HepG2 (cell line): ENCODE data around the gene AJUBA. TPM values are rescaled to one million over a fixed set of nuclear protein-coding genes. Genes with fewer than 3 reads are reported as not detected.

ENCODE experiments used
- ATAC-seq: fragments of 200-7000 bp; cut with Tn5 transposase; 3 replicates; pipeline ENCODE4 v1.9.1; 2020; ENCODE audit warnings: mild to moderate bottlenecking, moderate library complexity
- BruUV-seq: library from RNA; stranded (reverse); fragments of 400-500 nt; replicated peaks from 2 replicates; lab custom pipeline; 2021; lab: Mats Ljungman, UMichigan
- CTCF ChIA-PET: fragments of 300-600 bp; formaldehyde crosslinking; extraction: SDS; loops from one replicate; lab custom pipeline; 2021; ENCODE audit warnings: low total read pairs, inconsistent platforms, low intra/inter-chr PET ratio; lab: Yijun Ruan, JAX
- POLR2A ChIA-PET: fragments of 350-600 bp; sonication (Branson Sonifier 250); formaldehyde crosslinking; loops from one replicate; lab custom pipeline; 2020; ENCODE audit warnings: antibody characterized with exemption, inconsistent platforms; lab: Yijun Ruan, JAX
- DNase-seq: peaks from one replicate; pipeline ENCODE4 v3.0.0-alpha.2; 2015; ENCODE audit warnings: low spot score
- FAIRE-seq: peaks from 3 replicates; lab custom pipeline; 2011; peaks lifted over from hg19 to GRCh38; lab: Jason Lieb, UNC
- H2AFZ ChIP-seq: one replicate; pipeline ENCODE4 v1.6.1; 2011; ENCODE audit warnings: low read length, inconsistent platforms
- H3K27ac ChIP-seq: fragments of 300-600 bp; 3 replicates; pipeline ENCODE4 v1.8.0; 2011; ENCODE audit warnings: mixed run types, mild to moderate bottlenecking, mixed read lengths, low read length, inconsistent platforms; ENCODE audit not compliant: insufficient read depth; ENCODE audit errors: extremely low read length
- H3K27me3 ChIP-seq, 2 experiments: fragments of 200-600 bp in 1 of 2; 2 replicates in 1 of 2; 3 replicates in 1 of 2; pipeline versions ENCODE4 v1.6.0 to v1.8.0; 2011; ENCODE audit warnings: low read length in 2 of 2, mild to moderate bottlenecking in 2 of 2, moderate library complexity in 2 of 2, inconsistent platforms in 1 of 2; ENCODE audit not compliant: insufficient read depth in 2 of 2, control insufficient read depth in 1 of 2
- H3K36me3 ChIP-seq, 2 experiments: fragments of 200-600 bp in 1 of 2; replicated peaks in 1 of 2; 2 replicates in 1 of 2; 3 replicates in 1 of 2; pipeline versions ENCODE4 v1.5.1 to v1.8.0; 2011; ENCODE audit warnings: low read length in 2 of 2, inconsistent platforms in 1 of 2; ENCODE audit not compliant: insufficient read depth in 2 of 2, control insufficient read depth in 1 of 2
- H3K4me1 ChIP-seq: 2 replicates; pipeline ENCODE4 v1.5.1; 2012; ENCODE audit warnings: low read length, inconsistent platforms; ENCODE audit not compliant: insufficient read depth
- H3K4me2 ChIP-seq: 2 replicates; pipeline ENCODE4 v1.6.0; 2011; ENCODE audit warnings: low read depth, low read length, inconsistent platforms
- H3K4me3 ChIP-seq, 3 experiments: fragments of 200-600 bp in 1 of 3; sonication (generic), shearing (Covaris generic) in 1 of 3; replicated peaks in 1 of 3; 2 replicates each; pipeline ENCODE4 v1.5.1; 2011 to 2016; ENCODE audit warnings: low read length in 3 of 3, inconsistent platforms in 2 of 3, low read depth in 2 of 3, mild to moderate bottlenecking in 2 of 3, control low read depth in 1 of 3, mixed read lengths in 1 of 3; ENCODE audit not compliant: insufficient read depth in 1 of 3
- H3K79me2 ChIP-seq: one replicate; pipeline ENCODE4 v1.6.1; 2011; ENCODE audit warnings: low read length, inconsistent platforms; ENCODE audit not compliant: insufficient read depth
- H3K9ac ChIP-seq: 2 replicates; pipeline ENCODE4 v1.6.0; 2011; ENCODE audit warnings: mild to moderate bottlenecking, low read depth, low read length, inconsistent platforms; ENCODE audit not compliant: insufficient read depth
- H3K9me3 ChIP-seq: 2 replicates; pipeline ENCODE4 v1.5.1; 2012; ENCODE audit warnings: mild to moderate bottlenecking, low read length
- H4K20me1 ChIP-seq: 2 replicates; pipeline ENCODE4 v1.6.0; 2011; ENCODE audit warnings: inconsistent platforms, mild to moderate bottlenecking, low read length, moderate library complexity; ENCODE audit not compliant: insufficient read depth
- FOXO1 ChIP-seq: sonication (generic); formaldehyde crosslinking; IDR thresholded peaks from 2 replicates; pipeline ENCODE4 v1.4.0; 2020; ENCODE audit warnings: missing genetic modification reagents
- KLF11 ChIP-seq: IDR thresholded peaks from 2 replicates; pipeline ENCODE4 v1.6.1; 2016; ENCODE audit warnings: missing compliant biosample characterization
- ONECUT2 ChIP-seq: sonication (generic); formaldehyde crosslinking; IDR thresholded peaks from 2 replicates; pipeline ENCODE4 v1.4.0; 2020; ENCODE audit warnings: missing genetic modification reagents
- PAX8 ChIP-seq: sonication (generic); formaldehyde crosslinking; IDR thresholded peaks from 2 replicates; pipeline ENCODE4 v1.8.0; 2022; ENCODE audit warnings: mild to moderate bottlenecking, missing genetic modification reagents, borderline replicate concordance
- RFXAP ChIP-seq: sonication (generic); formaldehyde crosslinking; IDR thresholded peaks from 2 replicates; pipeline ENCODE4 v1.4.0; 2020; ENCODE audit warnings: missing genetic modification reagents, borderline replicate concordance
- SP1 ChIP-seq, 2 experiments: fragments of 450-650 bp in 1 of 2; sonication (generic) in 1 of 2; formaldehyde crosslinking in 1 of 2; IDR thresholded peaks; 2 replicates each; pipeline versions ENCODE4 v1.4.0 to v1.6.1; 2016 to 2020; ENCODE audit warnings: missing genetic modification reagents in 1 of 2
- ZNF20 ChIP-seq: sonication (generic); formaldehyde crosslinking; IDR thresholded peaks from 2 replicates; pipeline ENCODE4 v1.4.0; 2020; ENCODE audit warnings: mild to moderate bottlenecking, moderate library complexity, missing genetic modification reagents
- ZNF274 ChIP-seq: sonication (generic); formaldehyde crosslinking; IDR thresholded peaks from 2 replicates; pipeline ENCODE4 v1.5.1; 2020; ENCODE audit warnings: mild to moderate bottlenecking, missing genetic modification reagents
- ZNF329 ChIP-seq: sonication (generic); formaldehyde crosslinking; IDR thresholded peaks from 2 replicates; pipeline ENCODE4 v1.9.0; 2021; ENCODE audit warnings: low read depth, mild to moderate bottlenecking, missing genetic modification reagents
- ZNF34 ChIP-seq: sonication (generic); formaldehyde crosslinking; IDR thresholded peaks from 2 replicates; pipeline ENCODE4 v1.4.0; 2020; ENCODE audit warnings: mild to moderate bottlenecking, missing genetic modification reagents, borderline replicate concordance
- ZNF367 ChIP-seq: sonication (generic); formaldehyde crosslinking; IDR thresholded peaks from 2 replicates; pipeline ENCODE4 v1.4.0; 2020; ENCODE audit warnings: missing genetic modification reagents, borderline replicate concordance
- ZNF431 ChIP-seq: sonication (generic); formaldehyde crosslinking; IDR thresholded peaks from 2 replicates; pipeline ENCODE4 v1.9.0; 2022; ENCODE audit warnings: missing genetic modification reagents, low read depth, mild to moderate bottlenecking, borderline replicate concordance
- ZNF530 ChIP-seq: sonication (generic); formaldehyde crosslinking; IDR thresholded peaks from 2 replicates; pipeline ENCODE4 v1.5.0; 2020; ENCODE audit warnings: low read depth, mild to moderate bottlenecking, missing genetic modification reagents
- ZNF776 ChIP-seq: sonication (generic); formaldehyde crosslinking; IDR thresholded peaks from 2 replicates; pipeline ENCODE4 v1.4.0; 2020; ENCODE audit warnings: mild to moderate bottlenecking, missing genetic modification reagents
- ZSCAN29 ChIP-seq: sonication (generic); formaldehyde crosslinking; conservative IDR thresholded peaks from 2 replicates; pipeline ENCODE4 v1.4.0; 2020; ENCODE audit warnings: mild to moderate bottlenecking, missing genetic modification reagents
- WGBS: methylation state at CpG from one replicate; pipeline ENCODE4 v1.1.6; 2017; ENCODE audit warnings: low lambda C conversion rate; 5-methylcytosine and 5-hydroxymethylcytosine counted together
- in situ Hi-C: cut with HindIII; loops from 2 replicates; pipeline ENCODE4 v1.10.0; 2017; ENCODE audit warnings: low pct_unique_long_range_greater_than_20kb; ENCODE audit not compliant: extremely low pct_ligation_motif_present
- intact Hi-C: fragments of 100-400 bp; cut with micrococcal nuclease; formaldehyde crosslinking; loops from one replicate; pipeline ENCODE4 v1.10.0; 2022; ENCODE audit not compliant: unreplicated experiment
- polyA plus RNA-seq, 8 experiments: library from polyadenylated mRNA; depleted of rRNA in 3 of 8; stranded (reverse) in 7 of 8; unstranded in 1 of 8; fragments of >200 nt; fragmentation: Illumina TruSeq in 4 of 8; extraction: Trizol in 4 of 8; gene quantifications; 2 replicates each; pipeline versions ENCODE4 v1.2.1 to v1.2.3, GENCODE V29; 2011 to 2016; ENCODE audit warnings: low read depth in 4 of 8, missing spikeins in 1 of 8, mixed read lengths in 1 of 8; ENCODE audit not compliant: insufficient read depth in 1 of 8
- total RNA-seq, 5 experiments: library from RNA; depleted of rRNA; stranded (reverse); fragments of >200 nt; fragmentation: Illumina TruSeq; extraction: Trizol; gene quantifications; 2 replicates each; pipeline ENCODE4 v1.2.3, GENCODE V29; 2016; ENCODE audit warnings: low read depth in 1 of 5
- TF ChIP-seq, protein P1 (sequence below): sonication (generic); formaldehyde crosslinking; IDR thresholded peaks from 2 replicates; pipeline ENCODE4 v1.4.0; 2020; ENCODE audit warnings: mild to moderate bottlenecking, missing genetic modification reagents
- TF ChIP-seq, protein P2 (sequence below): sonication (generic); formaldehyde crosslinking; IDR thresholded peaks from 2 replicates; pipeline ENCODE4 v1.5.0; 2020; ENCODE audit warnings: mild to moderate bottlenecking, missing genetic modification reagents, moderate library complexity
- TF ChIP-seq, protein P3 (sequence below): sonication (generic); formaldehyde crosslinking; IDR thresholded peaks from 2 replicates; pipeline ENCODE4; 2020; ENCODE audit warnings: missing genetic modification reagents, mild to moderate bottlenecking, borderline replicate concordance

Gene AJUBA
- total and polyA plus RNA-seq, 2 of the 13 experiments (the other 11 are each of a cell fraction or from before 2014, with no cell fraction given) = 157 to 241 TPM

DNA sequence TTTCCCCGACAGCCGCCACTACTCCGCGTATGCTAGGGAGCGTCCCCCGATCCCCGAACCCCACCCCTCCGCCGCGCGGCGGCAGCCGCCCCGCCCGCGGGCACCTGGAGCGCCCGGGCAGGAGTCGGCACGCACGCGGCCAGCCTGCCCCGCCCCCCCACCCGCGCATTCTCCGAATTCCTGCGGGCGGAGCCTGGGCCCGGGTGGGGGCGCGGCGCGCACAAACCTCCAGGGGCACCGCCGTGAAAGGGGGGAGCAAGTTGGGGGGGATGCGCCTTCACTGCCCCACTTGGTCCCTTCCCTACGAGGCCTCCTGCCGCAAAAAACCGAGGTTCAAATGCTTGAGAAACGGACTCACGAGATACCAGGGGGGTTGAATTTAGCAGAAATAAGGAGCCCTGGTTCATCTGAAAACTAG is 1.7 kb downstream of the AJUBA start:
- H3K4me3 ChIP-seq = peak overlapping the region; percentile 86 to 98 (median 89)
- in situ Hi-C loops = no loop called here
- POLR2A ChIA-PET = interaction anchor here (0.6 to 25.8 kb wide), 16 partner anchors 14 to 419 kb away, joined by 3 to 1670 read pairs (median 19); partner anchors contain the start of genes ACIN1, C14orf119, CDH24 and HAUS4
- H3K27ac ChIP-seq = peak overlapping the region; percentile 97
- WGBS = under 1% methylated on average over 15 of the region's 41 CpGs
- H3K4me2 ChIP-seq = peak overlapping the region; percentile 99
- H3K27me3 ChIP-seq = no peaks in the 10 kb centered on the region; a peak in 1 of 5 replicates
- CTCF ChIA-PET = interaction anchor here (1.1 to 1.3 kb wide), 2 partner anchors 77 to 88 kb away, joined by 3 read pairs; partner anchors contain the start of gene CDH24
- H3K79me2 ChIP-seq = peaks cover 66% of the 10 kb centered on the region
- FAIRE-seq (no peak), DNase-seq (peak; percentile 76), ATAC-seq (peak; percentile 4)
- no peaks in the 10 kb centered on the region for H4K20me1 ChIP-seq
- intact Hi-C loops = loop anchor here (5.0 to 10.0 kb wide), 2 partner anchors 108 to 324 kb away; partner anchors contain the start of genes BCL2L2, LRP10 and PPP1R3E
- no peaks in the 10 kb centered on the region for H3K9me3 ChIP-seq
- no peak overlapping the region for H2AFZ ChIP-seq
- BruUV-seq = no TSS peak
- peaks cover 75% of the 10 kb centered on the region for H3K4me1 ChIP-seq
- peaks cover 7 to 20% of the 10 kb centered on the region in 2 experiments for H3K36me3 ChIP-seq
- peak overlapping the region; percentile 98 for H3K9ac ChIP-seq
- TF ChIP-seq ZSCAN29 (CRISPR knock-in tag) (no peak; the same call in 1 of the 2 replicates), FOXO1 (CRISPR knock-in tag) (no peak), ZNF329 (CRISPR knock-in tag) (no peak), SP1 (IDR thresholded peaks at IDR 0.05) (no peak), SP1 (CRISPR knock-in tag; IDR thresholded peaks at IDR 0.05) (peak; percentile 48; the same call in 1 of the 2 replicates), ZNF20 (no peak), ZNF274 (no peak), KLF11 (CRISPR knock-in tag) (no peak), ONECUT2 (no peak), PAX8 (CRISPR knock-in tag) (no peak), ZNF431 (CRISPR knock-in tag) (no peak), RFXAP (CRISPR knock-in tag) (no peak), ZNF34 (CRISPR knock-in tag) (no peak), ZNF776 (no peak), ZNF530 (no peak), ZNF367 (CRISPR knock-in tag) (no peak)
- TF ChIP-seq, protein P1, sequence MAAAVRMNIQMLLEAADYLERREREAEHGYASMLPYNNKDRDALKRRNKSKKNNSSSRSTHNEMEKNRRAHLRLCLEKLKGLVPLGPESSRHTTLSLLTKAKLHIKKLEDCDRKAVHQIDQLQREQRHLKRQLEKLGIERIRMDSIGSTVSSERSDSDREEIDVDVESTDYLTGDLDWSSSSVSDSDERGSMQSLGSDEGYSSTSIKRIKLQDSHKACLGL (CRISPR knock-in tag) = no peak
- TF ChIP-seq, protein P2, sequence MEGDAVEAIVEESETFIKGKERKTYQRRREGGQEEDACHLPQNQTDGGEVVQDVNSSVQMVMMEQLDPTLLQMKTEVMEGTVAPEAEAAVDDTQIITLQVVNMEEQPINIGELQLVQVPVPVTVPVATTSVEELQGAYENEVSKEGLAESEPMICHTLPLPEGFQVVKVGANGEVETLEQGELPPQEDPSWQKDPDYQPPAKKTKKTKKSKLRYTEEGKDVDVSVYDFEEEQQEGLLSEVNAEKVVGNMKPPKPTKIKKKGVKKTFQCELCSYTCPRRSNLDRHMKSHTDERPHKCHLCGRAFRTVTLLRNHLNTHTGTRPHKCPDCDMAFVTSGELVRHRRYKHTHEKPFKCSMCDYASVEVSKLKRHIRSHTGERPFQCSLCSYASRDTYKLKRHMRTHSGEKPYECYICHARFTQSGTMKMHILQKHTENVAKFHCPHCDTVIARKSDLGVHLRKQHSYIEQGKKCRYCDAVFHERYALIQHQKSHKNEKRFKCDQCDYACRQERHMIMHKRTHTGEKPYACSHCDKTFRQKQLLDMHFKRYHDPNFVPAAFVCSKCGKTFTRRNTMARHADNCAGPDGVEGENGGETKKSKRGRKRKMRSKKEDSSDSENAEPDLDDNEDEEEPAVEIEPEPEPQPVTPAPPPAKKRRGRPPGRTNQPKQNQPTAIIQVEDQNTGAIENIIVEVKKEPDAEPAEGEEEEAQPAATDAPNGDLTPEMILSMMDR = no peak
- TF ChIP-seq, protein P3, sequence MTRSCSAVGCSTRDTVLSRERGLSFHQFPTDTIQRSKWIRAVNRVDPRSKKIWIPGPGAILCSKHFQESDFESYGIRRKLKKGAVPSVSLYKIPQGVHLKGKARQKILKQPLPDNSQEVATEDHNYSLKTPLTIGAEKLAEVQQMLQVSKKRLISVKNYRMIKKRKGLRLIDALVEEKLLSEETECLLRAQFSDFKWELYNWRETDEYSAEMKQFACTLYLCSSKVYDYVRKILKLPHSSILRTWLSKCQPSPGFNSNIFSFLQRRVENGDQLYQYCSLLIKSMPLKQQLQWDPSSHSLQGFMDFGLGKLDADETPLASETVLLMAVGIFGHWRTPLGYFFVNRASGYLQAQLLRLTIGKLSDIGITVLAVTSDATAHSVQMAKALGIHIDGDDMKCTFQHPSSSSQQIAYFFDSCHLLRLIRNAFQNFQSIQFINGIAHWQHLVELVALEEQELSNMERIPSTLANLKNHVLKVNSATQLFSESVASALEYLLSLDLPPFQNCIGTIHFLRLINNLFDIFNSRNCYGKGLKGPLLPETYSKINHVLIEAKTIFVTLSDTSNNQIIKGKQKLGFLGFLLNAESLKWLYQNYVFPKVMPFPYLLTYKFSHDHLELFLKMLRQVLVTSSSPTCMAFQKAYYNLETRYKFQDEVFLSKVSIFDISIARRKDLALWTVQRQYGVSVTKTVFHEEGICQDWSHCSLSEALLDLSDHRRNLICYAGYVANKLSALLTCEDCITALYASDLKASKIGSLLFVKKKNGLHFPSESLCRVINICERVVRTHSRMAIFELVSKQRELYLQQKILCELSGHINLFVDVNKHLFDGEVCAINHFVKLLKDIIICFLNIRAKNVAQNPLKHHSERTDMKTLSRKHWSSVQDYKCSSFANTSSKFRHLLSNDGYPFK (CRISPR knock-in tag) = no peak
